ENCODE data around the gene MIS18A.

DNA sequence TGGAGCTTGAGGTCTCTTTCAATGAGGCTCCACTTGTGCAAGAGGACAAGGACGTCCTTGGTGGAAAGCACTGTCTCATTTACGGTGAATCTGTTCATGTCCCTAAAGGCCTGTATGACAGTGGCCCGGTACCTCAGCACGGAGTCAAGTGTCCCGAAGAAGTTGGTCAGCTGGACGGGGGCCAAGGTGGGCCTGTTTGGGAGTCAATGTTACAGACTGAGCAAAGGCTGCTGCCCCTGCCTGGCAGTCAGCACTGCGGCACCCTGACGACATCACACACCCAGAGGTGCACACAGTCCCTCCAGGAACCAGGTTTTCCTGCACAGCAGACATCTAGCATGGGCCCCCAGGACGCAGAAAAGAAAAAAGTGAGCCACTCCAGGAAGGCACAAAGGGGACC lies 38.9 kb upstream of the MIS18A start:
- no peak for TF ChIP-seq RAD21 (IDR thresholded peaks at IDR 0.05; ENCODE audit: low read depth)
- no peak for TF ChIP-seq TEAD4 (IDR thresholded peaks at IDR 0.05)
- TF ChIP-seq CREB1 (IDR thresholded peaks at IDR 0.05; ENCODE audit: low read depth) = no peak
- TF ChIP-seq YY1 (IDR thresholded peaks at IDR 0.05; ENCODE audit: low read depth) = no peak
- TF ChIP-seq, protein P1, sequence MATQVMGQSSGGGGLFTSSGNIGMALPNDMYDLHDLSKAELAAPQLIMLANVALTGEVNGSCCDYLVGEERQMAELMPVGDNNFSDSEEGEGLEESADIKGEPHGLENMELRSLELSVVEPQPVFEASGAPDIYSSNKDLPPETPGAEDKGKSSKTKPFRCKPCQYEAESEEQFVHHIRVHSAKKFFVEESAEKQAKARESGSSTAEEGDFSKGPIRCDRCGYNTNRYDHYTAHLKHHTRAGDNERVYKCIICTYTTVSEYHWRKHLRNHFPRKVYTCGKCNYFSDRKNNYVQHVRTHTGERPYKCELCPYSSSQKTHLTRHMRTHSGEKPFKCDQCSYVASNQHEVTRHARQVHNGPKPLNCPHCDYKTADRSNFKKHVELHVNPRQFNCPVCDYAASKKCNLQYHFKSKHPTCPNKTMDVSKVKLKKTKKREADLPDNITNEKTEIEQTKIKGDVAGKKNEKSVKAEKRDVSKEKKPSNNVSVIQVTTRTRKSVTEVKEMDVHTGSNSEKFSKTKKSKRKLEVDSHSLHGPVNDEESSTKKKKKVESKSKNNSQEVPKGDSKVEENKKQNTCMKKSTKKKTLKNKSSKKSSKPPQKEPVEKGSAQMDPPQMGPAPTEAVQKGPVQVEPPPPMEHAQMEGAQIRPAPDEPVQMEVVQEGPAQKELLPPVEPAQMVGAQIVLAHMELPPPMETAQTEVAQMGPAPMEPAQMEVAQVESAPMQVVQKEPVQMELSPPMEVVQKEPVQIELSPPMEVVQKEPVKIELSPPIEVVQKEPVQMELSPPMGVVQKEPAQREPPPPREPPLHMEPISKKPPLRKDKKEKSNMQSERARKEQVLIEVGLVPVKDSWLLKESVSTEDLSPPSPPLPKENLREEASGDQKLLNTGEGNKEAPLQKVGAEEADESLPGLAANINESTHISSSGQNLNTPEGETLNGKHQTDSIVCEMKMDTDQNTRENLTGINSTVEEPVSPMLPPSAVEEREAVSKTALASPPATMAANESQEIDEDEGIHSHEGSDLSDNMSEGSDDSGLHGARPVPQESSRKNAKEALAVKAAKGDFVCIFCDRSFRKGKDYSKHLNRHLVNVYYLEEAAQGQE (IDR thresholded peaks at IDR 0.05; ENCODE audit: low read depth) = no peak
- TF ChIP-seq CEBPB (IDR thresholded peaks at IDR 0.05) = no peak
- no peak for TF ChIP-seq TCF12 (IDR thresholded peaks at IDR 0.05; ENCODE audit: low read depth)
- no peak for TF ChIP-seq ZBTB7A (IDR thresholded peaks at IDR 0.05; ENCODE audit: low read depth)
- TF ChIP-seq TAF1 (IDR thresholded peaks at IDR 0.05; ENCODE audit: low read depth) = no peak
- TF ChIP-seq EGR1 (IDR thresholded peaks at IDR 0.05) = no peak
- TF ChIP-seq, protein P2, sequence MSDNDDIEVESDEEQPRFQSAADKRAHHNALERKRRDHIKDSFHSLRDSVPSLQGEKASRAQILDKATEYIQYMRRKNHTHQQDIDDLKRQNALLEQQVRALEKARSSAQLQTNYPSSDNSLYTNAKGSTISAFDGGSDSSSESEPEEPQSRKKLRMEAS (IDR thresholded peaks at IDR 0.05) = no peak
- TF ChIP-seq, protein P3, sequence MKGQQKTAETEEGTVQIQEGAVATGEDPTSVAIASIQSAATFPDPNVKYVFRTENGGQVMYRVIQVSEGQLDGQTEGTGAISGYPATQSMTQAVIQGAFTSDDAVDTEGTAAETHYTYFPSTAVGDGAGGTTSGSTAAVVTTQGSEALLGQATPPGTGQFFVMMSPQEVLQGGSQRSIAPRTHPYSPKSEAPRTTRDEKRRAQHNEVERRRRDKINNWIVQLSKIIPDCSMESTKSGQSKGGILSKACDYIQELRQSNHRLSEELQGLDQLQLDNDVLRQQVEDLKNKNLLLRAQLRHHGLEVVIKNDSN (IDR thresholded peaks at IDR 0.05) = no peak
- no peak for TF ChIP-seq EP300 (IDR thresholded peaks at IDR 0.05; ENCODE audit: borderline replicate concordance)
